GM21717 (cell line): ENCODE measurements around the gene MID2.
"Not testable (repeated sequence)": the region's sequence is repeated elsewhere in the genome, so short reads cannot be mapped to it uniquely, and the experiment has no call there.

Experiments
- ATAC-seq: cut with Tn5 transposase; IDR thresholded peaks from one replicate; pipeline ENCODE4 v1.9.1; 2021; ENCODE audit warnings: mild to moderate bottlenecking, moderate library complexity; ENCODE audit not compliant: unreplicated experiment

The MID2 gene, protein sequence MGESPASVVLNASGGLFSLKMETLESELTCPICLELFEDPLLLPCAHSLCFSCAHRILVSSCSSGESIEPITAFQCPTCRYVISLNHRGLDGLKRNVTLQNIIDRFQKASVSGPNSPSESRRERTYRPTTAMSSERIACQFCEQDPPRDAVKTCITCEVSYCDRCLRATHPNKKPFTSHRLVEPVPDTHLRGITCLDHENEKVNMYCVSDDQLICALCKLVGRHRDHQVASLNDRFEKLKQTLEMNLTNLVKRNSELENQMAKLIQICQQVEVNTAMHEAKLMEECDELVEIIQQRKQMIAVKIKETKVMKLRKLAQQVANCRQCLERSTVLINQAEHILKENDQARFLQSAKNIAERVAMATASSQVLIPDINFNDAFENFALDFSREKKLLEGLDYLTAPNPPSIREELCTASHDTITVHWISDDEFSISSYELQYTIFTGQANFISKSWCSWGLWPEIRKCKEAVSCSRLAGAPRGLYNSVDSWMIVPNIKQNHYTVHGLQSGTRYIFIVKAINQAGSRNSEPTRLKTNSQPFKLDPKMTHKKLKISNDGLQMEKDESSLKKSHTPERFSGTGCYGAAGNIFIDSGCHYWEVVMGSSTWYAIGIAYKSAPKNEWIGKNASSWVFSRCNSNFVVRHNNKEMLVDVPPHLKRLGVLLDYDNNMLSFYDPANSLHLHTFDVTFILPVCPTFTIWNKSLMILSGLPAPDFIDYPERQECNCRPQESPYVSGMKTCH

GRCh38 chrX:107825698-107826237 is at the start of gene MID2:
TSS of gene MID2 (plus strand) at chrX:107825866. CDS start at chrX:107826427, 561 bp downstream.
- ATAC-seq: no peak

GRCh38 chrX:107776649-107777535 is 48.8 kb upstream of the MID2 start:
- ATAC-seq: peak; percentile 81

DNA sequence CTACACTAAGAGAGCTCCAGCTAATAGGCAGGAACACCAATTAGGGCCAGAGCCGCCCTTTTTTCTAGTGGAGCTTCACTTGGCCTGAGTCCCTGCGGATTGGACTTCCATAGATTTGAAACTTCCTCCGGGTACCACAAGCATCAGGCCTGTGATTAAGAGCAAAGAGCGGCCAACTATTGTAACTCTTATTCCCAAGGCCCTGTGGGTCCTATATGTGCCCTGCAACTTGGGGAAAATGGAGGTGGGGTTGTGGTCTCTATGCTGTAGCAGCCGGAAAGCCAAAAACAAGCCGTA is 48.2 kb upstream of the MID2 start, which contains the start of gene NCBP2L:
Gene NCBP2L, plus strand, starts transcription at position 198 of the 297 bp plus-strand sequence. CDS start 16,488 bp downstream, outside the sequence.
- no peak for ATAC-seq

- ATAC-seq: no peak
Measured at GRCh38 chrX:107780525-107780924, 45.1 kb upstream of the MID2 start.

- ATAC-seq: no peak
Measured at GRCh38 chrX:107787827-107788226, 37.8 kb upstream of the MID2 start.

DNA sequence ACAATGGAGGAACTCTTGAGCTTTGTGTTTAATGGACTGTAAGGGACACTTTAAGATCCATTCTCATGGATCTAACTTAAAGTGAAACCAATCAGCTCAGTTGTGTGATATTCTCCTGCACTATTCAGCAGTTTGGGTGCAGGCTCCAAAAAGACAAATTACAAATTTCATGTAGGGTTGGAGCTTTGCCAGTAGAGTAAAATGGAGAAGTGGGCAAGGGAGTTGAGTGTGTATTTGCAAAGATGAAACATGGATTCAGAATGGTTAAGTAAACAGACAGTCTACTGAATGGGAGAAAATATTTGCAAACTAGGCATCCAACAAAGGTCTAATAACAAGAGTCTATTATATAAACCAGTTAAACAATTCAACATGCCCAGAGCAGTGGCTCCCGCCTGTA is 21.2 kb upstream of the MID2 start:
- ATAC-seq: no peak

GRCh38 chrX:107805179-107805578 is 20.5 kb upstream of the MID2 start:
- ATAC-seq: no peak

- ATAC-seq: not testable (repeated sequence)
Measured at GRCh38 chrX:107810053-107810452, 15.6 kb upstream of the MID2 start.

GRCh38 chrX:107818900-107819521 is 6.7 kb upstream of the MID2 start:
- ATAC-seq: no peak

GRCh38 chrX:107823042-107823441 is 2.6 kb upstream of the MID2 start:
- ATAC-seq: no peak

DNA sequence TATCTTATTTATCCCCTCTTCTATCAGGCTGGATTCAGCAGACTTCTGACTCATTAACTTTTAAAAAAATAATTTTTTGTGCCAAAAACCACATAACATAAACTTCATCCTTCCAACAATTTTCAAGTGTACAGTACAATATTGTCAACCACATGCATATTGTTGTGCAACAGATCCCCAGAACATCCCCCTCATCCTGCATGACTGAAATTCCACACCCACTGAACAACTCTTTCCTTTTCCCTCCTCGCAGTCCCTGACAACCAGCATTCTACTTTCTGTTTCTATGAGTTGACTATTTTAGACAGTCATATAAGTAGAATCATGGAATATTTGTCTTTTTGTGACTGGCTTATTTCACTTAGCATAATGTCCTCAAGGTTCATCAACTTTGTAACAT is 2.2 kb upstream of the MID2 start:
- ATAC-seq: no peak

DNA sequence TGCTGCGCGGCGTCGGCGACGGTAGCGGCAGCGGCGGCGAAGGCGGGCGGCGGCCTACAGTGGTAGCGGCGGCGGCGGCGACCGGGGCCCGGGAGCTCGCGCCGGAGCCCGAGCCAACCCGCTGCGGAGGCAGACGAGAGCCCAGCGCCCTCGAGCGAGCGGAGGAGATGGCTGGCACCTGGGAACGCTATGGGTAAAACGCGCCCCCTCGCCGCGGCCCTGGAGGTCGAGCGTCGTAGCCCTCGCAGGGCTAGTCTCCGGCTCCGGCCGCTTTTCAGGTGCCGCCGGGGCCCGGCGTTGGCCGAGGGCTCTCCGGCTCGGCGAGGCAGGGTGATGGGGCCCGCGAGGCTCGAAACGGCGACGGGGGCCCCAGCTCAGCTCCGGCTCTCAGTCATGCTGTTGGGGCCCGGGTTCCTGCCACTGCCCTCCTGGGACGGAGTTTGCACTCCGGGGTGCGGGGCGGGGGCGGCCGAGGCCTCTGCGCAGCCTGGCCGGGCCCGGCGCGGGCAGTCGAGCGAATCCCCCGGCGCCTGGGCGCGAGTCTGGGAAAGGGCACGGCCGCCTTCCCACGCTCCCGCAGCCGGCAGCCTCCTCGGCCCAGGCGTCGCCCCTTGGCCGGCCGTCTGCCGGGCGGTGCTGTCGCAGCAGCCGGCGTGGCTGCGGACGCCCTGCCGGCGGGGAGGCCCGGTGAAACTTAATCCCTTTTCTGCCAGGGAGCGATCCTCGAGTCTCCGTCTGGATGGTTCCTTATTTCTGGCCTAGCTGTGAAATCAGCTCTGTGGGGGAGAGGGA is 768 bp downstream of the MID2 start:
- no peak for ATAC-seq

GRCh38 chrX:107827030-107827831 is 1.6 kb downstream of the MID2 start:
- ATAC-seq: no peak

- ATAC-seq: no peak
Measured at GRCh38 chrX:107827852-107828251, 2.2 kb downstream of the MID2 start.

GRCh38 chrX:107829878-107830277 is 4.2 kb downstream of the MID2 start:
- ATAC-seq: no peak

DNA sequence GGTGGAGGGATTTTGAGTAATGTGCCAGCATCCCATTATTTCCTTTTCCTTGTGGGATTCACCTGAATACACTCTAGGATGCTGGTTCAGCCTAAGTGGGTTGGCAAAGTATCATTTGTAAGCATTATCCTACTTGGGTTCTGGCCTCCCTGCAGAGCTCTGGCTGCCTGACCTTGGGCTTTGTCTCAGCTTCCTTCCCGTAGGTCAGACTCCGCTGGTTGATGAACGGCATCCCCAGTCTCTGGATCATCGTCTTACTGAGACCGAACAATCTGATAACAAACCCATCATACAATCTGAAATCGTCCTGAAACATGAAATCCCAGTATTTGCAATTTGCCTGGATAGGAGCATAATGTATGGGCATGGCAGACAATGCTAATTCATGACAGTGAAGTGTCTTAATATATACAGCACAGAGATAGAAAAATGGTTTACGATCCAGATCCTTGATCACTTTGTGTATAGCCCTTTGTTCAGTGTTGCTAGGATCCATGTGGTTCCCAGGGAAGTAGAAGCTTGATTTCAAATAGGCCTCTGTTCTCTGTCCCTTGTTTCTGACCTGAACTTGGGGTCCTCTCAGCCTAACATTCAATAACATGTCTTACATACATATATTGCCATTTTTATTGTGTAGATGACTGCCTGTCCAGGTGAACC is 5.5 kb downstream of the MID2 start:
- ATAC-seq: no peak

DNA sequence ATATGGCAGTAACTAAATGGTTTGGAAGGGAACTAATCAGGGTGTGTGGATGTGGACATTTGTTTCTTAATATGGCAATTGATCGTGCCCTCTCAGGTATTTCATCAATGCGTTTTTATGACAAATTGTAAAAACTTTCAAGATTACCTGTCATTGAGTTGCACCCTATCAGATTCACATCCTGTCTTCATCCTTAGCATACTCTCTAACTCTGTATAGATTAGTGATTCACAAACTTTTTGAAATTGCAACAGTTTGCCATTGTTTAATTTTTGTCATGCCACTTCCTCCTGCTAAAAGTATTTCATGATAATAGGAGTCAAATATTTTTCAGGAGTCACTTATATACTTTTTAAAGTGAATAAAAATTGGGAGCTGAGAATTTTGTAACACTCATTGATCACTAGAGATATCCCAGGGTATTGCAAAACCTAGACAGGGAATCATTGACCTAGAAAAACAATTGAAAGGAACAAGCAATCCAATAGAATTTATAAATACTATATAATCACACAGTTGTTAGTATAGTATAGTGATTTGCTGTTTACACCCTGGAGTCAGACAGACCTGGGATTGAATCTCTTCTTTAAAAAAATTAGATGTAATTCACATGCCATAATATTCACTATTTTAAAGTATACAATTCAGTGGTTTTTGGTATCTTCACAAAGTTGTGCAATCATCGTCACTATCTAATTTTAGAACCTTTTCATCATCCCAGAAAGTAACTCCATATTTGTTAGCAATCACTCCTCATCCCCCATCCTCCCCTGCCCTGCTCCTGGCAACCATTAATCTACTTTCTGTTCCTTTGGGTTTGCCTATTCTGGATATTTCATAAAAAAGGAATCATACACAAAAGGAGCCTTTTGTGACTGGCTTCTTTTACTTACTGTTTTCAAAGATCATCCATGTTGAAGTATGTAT is 8.9 kb downstream of the MID2 start:
- ATAC-seq: no peak
